Osteoblast (primary cell): ENCODE measurements around the gene UCHL1. TPM values are rescaled to one million over a fixed set of nuclear protein-coding genes. Genes with fewer than 3 reads are reported as not detected.

ENCODE experiments used
- DNase-seq: peaks from one replicate; pipeline ENCODE4 v3.0.0; 2011; ENCODE audit warnings: low spot score, mixed read lengths; ENCODE audit not compliant: insufficient read length; ENCODE audit errors: missing footprints
- H2AFZ ChIP-seq: 2 replicates; pipeline ENCODE4 v1.6.0; 2011; ENCODE audit warnings: mild to moderate bottlenecking, low read length
- H3K27ac ChIP-seq: 2 replicates; pipeline ENCODE4 v1.5.1; 2011; ENCODE audit warnings: mild to moderate bottlenecking, low read depth, low read length, moderate library complexity
- H3K27me3 ChIP-seq: 2 replicates; pipeline ENCODE4 v1.6.0; 2012; ENCODE audit warnings: mild to moderate bottlenecking, control low read depth, inconsistent platforms, low read length, moderate library complexity; ENCODE audit not compliant: insufficient read depth
- H3K36me3 ChIP-seq: 2 replicates; pipeline ENCODE4 v1.5.1; 2011; ENCODE audit warnings: mild to moderate bottlenecking, low read length, control low read depth, moderate library complexity; ENCODE audit not compliant: insufficient read depth
- H3K4me1 ChIP-seq: 2 replicates; pipeline ENCODE4 v1.5.1; 2011; ENCODE audit warnings: mild to moderate bottlenecking, low read length, control low read depth, moderate library complexity; ENCODE audit not compliant: insufficient read depth
- H3K4me2 ChIP-seq: 2 replicates; pipeline ENCODE4 v1.6.0; 2011; ENCODE audit warnings: mild to moderate bottlenecking, low read length; ENCODE audit not compliant: insufficient read depth
- H3K4me3 ChIP-seq: fragments of 200-600 bp; sonication (generic); 3 replicates; pipeline ENCODE4 v1.5.1; 2012; ENCODE audit warnings: mild to moderate bottlenecking, low read length, inconsistent platforms; ENCODE audit not compliant: insufficient read depth
- H3K79me2 ChIP-seq: 2 replicates; pipeline ENCODE4 v1.6.0; 2012; ENCODE audit warnings: mild to moderate bottlenecking, low read length, control low read depth, inconsistent platforms; ENCODE audit not compliant: insufficient read depth
- H3K9me3 ChIP-seq: 2 replicates; pipeline ENCODE4 v1.5.1; 2011; ENCODE audit warnings: low read depth, low read length, control low read depth
- H4K20me1 ChIP-seq: 2 replicates; pipeline ENCODE4 v1.6.0; 2012; ENCODE audit warnings: mild to moderate bottlenecking, low read length, control low read depth; ENCODE audit not compliant: insufficient read depth
- total RNA-seq: library from RNA; depleted of rRNA; stranded (reverse); fragments of >200 nt; gene quantifications from 2 replicates; pipeline ENCODE4 v1.2.3, GENCODE V29; 2012
- TF ChIP-seq, protein P1 (sequence below): IDR thresholded peaks from 2 replicates; pipeline ENCODE4 v1.5.1; 2011; ENCODE audit warnings: mild to moderate bottlenecking, low read depth, low read length, moderate library complexity; ENCODE audit errors: extremely low read depth

The UCHL1 gene
- 258 and 348 TPM in 2 replicates for total RNA-seq

DNA sequence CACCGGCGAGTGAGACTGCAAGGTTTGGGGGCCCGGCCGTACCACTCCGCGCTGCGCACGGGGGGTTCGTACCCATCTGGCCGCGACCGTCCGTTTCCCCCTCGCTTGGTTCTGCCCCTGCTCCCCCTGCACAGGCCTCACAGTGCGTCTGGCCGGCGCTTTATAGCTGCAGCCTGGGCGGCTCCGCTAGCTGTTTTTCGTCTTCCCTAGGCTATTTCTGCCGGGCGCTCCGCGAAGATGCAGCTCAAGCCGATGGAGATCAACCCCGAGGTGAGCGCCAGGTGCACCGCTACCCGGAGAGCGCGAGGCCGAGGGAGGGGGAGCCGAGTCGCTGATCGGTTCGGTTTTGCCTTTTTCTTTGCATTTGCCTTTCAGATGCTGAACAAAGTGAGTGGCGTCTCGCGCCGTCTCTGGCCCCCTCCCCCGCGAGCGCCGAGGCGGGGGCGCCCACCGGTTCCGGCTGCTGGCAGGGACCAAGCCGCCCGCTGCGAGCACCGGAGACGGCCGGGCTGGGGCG, at the start of gene UCHL1:
Gene UCHL1, plus strand, starts transcription at position 189 of the 517 bp plus-strand sequence. Its CDS starts 49 bp downstream, at position 238.
- H3K4me3 ChIP-seq: peak within 1 kb of the TSS; percentile 76
- H3K79me2 ChIP-seq: no peaks in the 10 kb centered on the region
- TF ChIP-seq, protein P1, sequence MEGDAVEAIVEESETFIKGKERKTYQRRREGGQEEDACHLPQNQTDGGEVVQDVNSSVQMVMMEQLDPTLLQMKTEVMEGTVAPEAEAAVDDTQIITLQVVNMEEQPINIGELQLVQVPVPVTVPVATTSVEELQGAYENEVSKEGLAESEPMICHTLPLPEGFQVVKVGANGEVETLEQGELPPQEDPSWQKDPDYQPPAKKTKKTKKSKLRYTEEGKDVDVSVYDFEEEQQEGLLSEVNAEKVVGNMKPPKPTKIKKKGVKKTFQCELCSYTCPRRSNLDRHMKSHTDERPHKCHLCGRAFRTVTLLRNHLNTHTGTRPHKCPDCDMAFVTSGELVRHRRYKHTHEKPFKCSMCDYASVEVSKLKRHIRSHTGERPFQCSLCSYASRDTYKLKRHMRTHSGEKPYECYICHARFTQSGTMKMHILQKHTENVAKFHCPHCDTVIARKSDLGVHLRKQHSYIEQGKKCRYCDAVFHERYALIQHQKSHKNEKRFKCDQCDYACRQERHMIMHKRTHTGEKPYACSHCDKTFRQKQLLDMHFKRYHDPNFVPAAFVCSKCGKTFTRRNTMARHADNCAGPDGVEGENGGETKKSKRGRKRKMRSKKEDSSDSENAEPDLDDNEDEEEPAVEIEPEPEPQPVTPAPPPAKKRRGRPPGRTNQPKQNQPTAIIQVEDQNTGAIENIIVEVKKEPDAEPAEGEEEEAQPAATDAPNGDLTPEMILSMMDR: no peak
- peaks cover 7% of the 10 kb centered on the region for H3K4me1 ChIP-seq
- no peaks in the 10 kb centered on the region for H3K9me3 ChIP-seq
- DNase-seq: peak; percentile 75
- no peak within 1 kb of the TSS for H3K27ac ChIP-seq
- H2AFZ ChIP-seq: peak within 1 kb of the TSS; percentile 73
- no peaks in the 10 kb centered on the region for H3K36me3 ChIP-seq
- no peaks in the 10 kb centered on the region for H4K20me1 ChIP-seq
- H3K27me3 ChIP-seq: peaks cover 24% of the 10 kb centered on the region
- H3K4me2 ChIP-seq: peak within 1 kb of the TSS; percentile 81

DNA sequence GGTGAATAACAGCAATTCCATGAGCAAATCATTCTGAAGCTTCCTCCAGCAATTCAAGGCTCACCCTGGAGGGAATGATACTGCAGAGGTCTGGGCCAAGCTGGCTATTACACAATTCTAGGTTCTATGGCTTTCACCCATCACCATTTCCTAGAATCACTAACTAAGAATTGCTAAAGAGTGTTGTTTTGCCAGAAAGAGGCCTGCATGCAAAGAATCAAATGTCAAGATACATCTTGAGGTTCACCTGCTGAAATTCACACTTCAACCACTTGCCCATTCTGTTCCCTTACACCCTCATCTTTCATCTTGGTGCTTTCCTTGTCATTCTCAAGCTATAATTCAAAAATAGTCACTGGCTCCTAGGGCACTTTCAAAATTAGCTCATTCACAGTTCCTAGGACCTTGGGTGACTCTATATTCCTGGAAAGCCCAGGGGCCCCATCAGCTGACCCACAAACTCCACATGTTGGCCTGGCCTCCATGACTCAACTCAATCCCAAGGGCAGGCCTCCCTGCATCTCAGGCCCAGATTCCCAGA, 49.4 kb upstream of the UCHL1 start:
- Histone ChIP-seq H3K4me3 (no peak overlapping the region), H3K9me3 (no peaks in the 10 kb centered on the region), H4K20me1 (peaks cover 6% of the 10 kb centered on the region), H2AFZ (no peak overlapping the region), H3K4me2 (no peak overlapping the region), H3K27me3 (no peaks in the 10 kb centered on the region), H3K79me2 (peaks cover 87% of the 10 kb centered on the region), H3K36me3 (no peaks in the 10 kb centered on the region), H3K4me1 (peaks cover 68% of the 10 kb centered on the region), H3K27ac (peak overlapping the region; percentile 49)
- TF ChIP-seq, protein P1: no peak
- no peak for DNase-seq

DNA sequence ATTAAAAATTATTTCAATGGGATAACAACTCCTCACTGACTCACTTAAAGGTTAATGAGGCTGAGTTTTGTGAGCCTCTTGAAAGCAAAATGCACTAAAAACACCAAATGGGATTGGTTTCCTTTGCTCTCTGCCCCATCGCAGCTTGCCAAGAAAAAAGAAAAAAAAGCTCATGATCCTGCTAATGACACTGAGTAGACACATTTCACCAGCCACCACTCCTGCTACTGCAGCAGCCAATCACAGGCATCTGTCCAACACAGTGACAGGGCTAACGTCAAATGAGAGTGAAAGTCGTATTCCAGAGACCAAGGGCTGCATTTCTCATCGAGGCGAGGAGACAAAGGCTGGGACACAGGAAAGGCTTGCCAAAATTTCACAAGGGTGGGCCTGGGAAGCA, 47.5 kb upstream of the UCHL1 start:
- Histone ChIP-seq H3K36me3 (no peaks in the 10 kb centered on the region), H3K4me3 (no peak overlapping the region), H3K4me1 (peaks cover 50% of the 10 kb centered on the region), H3K9me3 (no peaks in the 10 kb centered on the region), H4K20me1 (peaks cover 9% of the 10 kb centered on the region), H3K4me2 (no peak overlapping the region), H3K27me3 (no peaks in the 10 kb centered on the region), H3K79me2 (peaks cover 91% of the 10 kb centered on the region), H3K27ac (peak overlapping the region; percentile 71), H2AFZ (no peak overlapping the region)
- TF ChIP-seq, protein P1: no peak
- DNase-seq: no peak

DNA sequence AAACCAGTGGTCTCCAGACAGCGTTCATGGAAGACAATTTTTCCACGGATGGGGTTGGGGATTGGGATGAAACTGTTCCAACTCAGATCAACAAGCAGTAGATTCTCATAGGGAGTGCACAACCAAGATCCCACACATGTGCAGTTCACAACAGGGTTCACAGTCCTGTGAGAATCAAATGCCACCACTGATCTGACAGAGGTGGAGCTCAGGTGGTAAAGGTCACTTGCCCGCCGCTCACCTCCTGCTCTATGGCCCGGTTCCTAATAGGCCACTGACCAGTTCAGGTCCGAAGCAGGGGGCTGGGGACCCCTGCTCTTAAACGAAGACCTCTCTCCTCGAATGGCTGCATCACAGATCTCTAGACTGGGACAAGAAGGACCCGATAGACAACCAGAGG, 46.8 kb upstream of the UCHL1 start:
- no peak for DNase-seq
- Histone ChIP-seq H3K9me3 (no peaks in the 10 kb centered on the region), H3K79me2 (peaks cover 84% of the 10 kb centered on the region), H2AFZ (no peak overlapping the region), H3K4me2 (no peak overlapping the region), H3K36me3 (no peaks in the 10 kb centered on the region), H3K27me3 (no peaks in the 10 kb centered on the region), H3K27ac (no peak overlapping the region), H4K20me1 (peaks cover 9% of the 10 kb centered on the region), H3K4me1 (peaks cover 45% of the 10 kb centered on the region), H3K4me3 (no peak overlapping the region)
- TF ChIP-seq, protein P1: no peak
